Liver (tissue), 9 donors: ENCODE data around the gene SHH. TPM values are rescaled to one million over a fixed set of nuclear protein-coding genes. Genes with fewer than 3 reads are reported as not detected.

Experiments used
- DNase-seq: peaks from one replicate; pipeline ENCODE4 v3.0.0-alpha.2; 2017; ENCODE audit warnings: low spot score
- H3K27ac ChIP-seq, 2 donors: one replicate each; pipeline ENCODE4 v1.7.0; 2013; ENCODE audit warnings: inconsistent platforms in 2 of 2, low read length in 2 of 2, control low read depth in 1 of 2, low read depth in 1 of 2, mild to moderate bottlenecking in 1 of 2
- H3K27me3 ChIP-seq, 4 donors: one replicate each; pipeline versions ENCODE4 v1.6.1 to v1.7.0; 2013; ENCODE audit warnings: low read length in 3 of 4, inconsistent platforms in 1 of 4, mild to moderate bottlenecking in 1 of 4, moderate library complexity in 1 of 4; ENCODE audit not compliant: control insufficient read depth in 4 of 4, insufficient read depth in 4 of 4
- H3K36me3 ChIP-seq, 4 donors: one replicate each; pipeline versions ENCODE4 v1.6.1 to v1.7.0; 2013; ENCODE audit warnings: low read length in 3 of 4, mild to moderate bottlenecking in 3 of 4, low read depth in 1 of 4, moderate library complexity in 1 of 4; ENCODE audit not compliant: control insufficient read depth in 4 of 4, insufficient read depth in 3 of 4
- H3K4me1 ChIP-seq, 4 donors: one replicate each; pipeline versions ENCODE4 v1.6.1 to v1.7.0; 2013; ENCODE audit warnings: low read length in 3 of 4, mild to moderate bottlenecking in 3 of 4, moderate library complexity in 1 of 4; ENCODE audit not compliant: control insufficient read depth in 4 of 4, insufficient read depth in 4 of 4
- H3K4me3 ChIP-seq, 3 donors: one replicate each; pipeline versions ENCODE4 v1.6.1 to v1.7.0; 2013; ENCODE audit warnings: low read length in 3 of 3, control low read depth in 1 of 3, low read depth in 1 of 3, mild to moderate bottlenecking in 1 of 3
- H3K9ac ChIP-seq, 2 donors: one replicate each; pipeline ENCODE4 v1.7.0; 2013; ENCODE audit warnings: low read length in 2 of 2, mild to moderate bottlenecking in 2 of 2, moderate library complexity in 2 of 2, control low read depth in 1 of 2, low read depth in 1 of 2
- H3K9me3 ChIP-seq, 4 donors: one replicate each; pipeline versions ENCODE4 v1.6.1 to v1.7.0; 2013; ENCODE audit warnings: low read length in 3 of 4; ENCODE audit not compliant: control insufficient read depth in 4 of 4
- CTCF ChIP-seq: fragments of 150-350 bp; IDR thresholded peaks from 2 replicates; pipeline ENCODE4 v1.5.1; 2017; ENCODE audit warnings: improper control_type of control experiment, low read depth, low read length; ENCODE audit not compliant: missing input control
- EGR1 ChIP-seq, 2 donors: IDR thresholded peaks; 2 replicates each; pipeline ENCODE4 v1.6.1; 2016 to 2018; ENCODE audit warnings: antibody characterized with exemption in 2 of 2, low read depth in 2 of 2
- FOXA2 ChIP-seq: IDR thresholded peaks from 2 replicates; pipeline ENCODE4 v1.6.1; 2016; ENCODE audit warnings: antibody characterized with exemption
- GABPA ChIP-seq, 2 donors: IDR thresholded peaks in 1 of 2; conservative IDR thresholded peaks in 1 of 2; 2 replicates each; pipeline ENCODE4 v1.6.1; 2016; ENCODE audit warnings: antibody characterized with exemption in 2 of 2, mild to moderate bottlenecking in 1 of 2, moderate library complexity in 1 of 2
- HNF4A ChIP-seq, 2 donors: conservative IDR thresholded peaks; 2 replicates each; pipeline ENCODE4 v1.6.1; 2016; ENCODE audit warnings: antibody characterized with exemption in 2 of 2, mild to moderate bottlenecking in 2 of 2
- HNF4G ChIP-seq: IDR thresholded peaks from 2 replicates; pipeline ENCODE4 v1.6.1; 2016; ENCODE audit warnings: antibody characterized with exemption
- RXRA ChIP-seq, 2 donors: IDR thresholded peaks; 2 replicates each; pipeline ENCODE4 v1.6.1; 2017 to 2018; ENCODE audit warnings: antibody characterized with exemption in 2 of 2, mild to moderate bottlenecking in 1 of 2
- SP1 ChIP-seq: IDR thresholded peaks from 2 replicates; pipeline ENCODE4 v1.6.1; 2018; ENCODE audit warnings: antibody characterized with exemption, mild to moderate bottlenecking
- TAF1 ChIP-seq: conservative IDR thresholded peaks from 2 replicates; pipeline ENCODE4 v1.6.1; 2016; ENCODE audit warnings: antibody characterized with exemption, mild to moderate bottlenecking
- WGBS: extraction: QIAGEN DNeasy Blood & Tissue Kit; methylation state at CpG from one replicate; pipeline ENCODE4 v1.1.7; 2013; 5-methylcytosine and 5-hydroxymethylcytosine counted together
- polyA plus RNA-seq, 2 donors: library from polyadenylated mRNA; stranded (reverse) in 1 of 2; unstranded in 1 of 2; fragments of 200-250 nt in 1 of 2; fragments of >200 nt in 1 of 2; fragmentation: Nextera tagmentation in 1 of 2; extraction: Ambion mirVana in 1 of 2; gene quantifications; one replicate each; pipeline versions ENCODE4 v1.2.1 to v1.2.3, GENCODE V29; 2013 to 2015
- total RNA-seq, 2 donors: library from RNA; depleted of rRNA; stranded (reverse); fragments of >200 nt; gene quantifications; one replicate each; pipeline ENCODE4 v1.2.3, GENCODE V29; 2014
- TF ChIP-seq, protein P1 (sequence below): IDR thresholded peaks from 2 replicates; pipeline ENCODE4 v1.6.1; 2016; ENCODE audit warnings: antibody characterized with exemption
- TF ChIP-seq, protein P2 (sequence below): IDR thresholded peaks from 2 replicates; pipeline ENCODE4 v1.6.1; 2016; ENCODE audit warnings: antibody characterized with exemption
- TF ChIP-seq, protein P3 (sequence below): IDR thresholded peaks from 2 replicates; pipeline ENCODE4 v1.6.1; 2016; ENCODE audit warnings: antibody characterized with exemption, mild to moderate bottlenecking
- donor health status: healthy.
- donor health status: healthy.
- donor health status: healthy.
- donor health status: healthy.
- donor health status: healthy.

Gene SHH
- total and polyA plus RNA-seq, 4 donors: 3.9 to 10.0 (median 5.2) TPM

GRCh38 chr7:155831807-155832524 is 19.7 kb upstream of the SHH start:
- Histone ChIP-seq H3K9me3 (no peaks in the 10 kb centered on the region), H3K4me3 (no peak overlapping the region), H3K4me1 (no peaks in the 10 kb centered on the region), H3K36me3 (no peaks in the 10 kb centered on the region), H3K27ac (no peak overlapping the region), H3K9ac (no peak overlapping the region), H3K27me3 (no peaks in the 10 kb centered on the region)
- no peak for DNase-seq
- TF ChIP-seq RXRA (IDR thresholded peaks at IDR 0.05): no peak
- TF ChIP-seq SP1: no peak
- 75% methylated on average over 18 of the region's 18 CpGs for WGBS

DNA sequence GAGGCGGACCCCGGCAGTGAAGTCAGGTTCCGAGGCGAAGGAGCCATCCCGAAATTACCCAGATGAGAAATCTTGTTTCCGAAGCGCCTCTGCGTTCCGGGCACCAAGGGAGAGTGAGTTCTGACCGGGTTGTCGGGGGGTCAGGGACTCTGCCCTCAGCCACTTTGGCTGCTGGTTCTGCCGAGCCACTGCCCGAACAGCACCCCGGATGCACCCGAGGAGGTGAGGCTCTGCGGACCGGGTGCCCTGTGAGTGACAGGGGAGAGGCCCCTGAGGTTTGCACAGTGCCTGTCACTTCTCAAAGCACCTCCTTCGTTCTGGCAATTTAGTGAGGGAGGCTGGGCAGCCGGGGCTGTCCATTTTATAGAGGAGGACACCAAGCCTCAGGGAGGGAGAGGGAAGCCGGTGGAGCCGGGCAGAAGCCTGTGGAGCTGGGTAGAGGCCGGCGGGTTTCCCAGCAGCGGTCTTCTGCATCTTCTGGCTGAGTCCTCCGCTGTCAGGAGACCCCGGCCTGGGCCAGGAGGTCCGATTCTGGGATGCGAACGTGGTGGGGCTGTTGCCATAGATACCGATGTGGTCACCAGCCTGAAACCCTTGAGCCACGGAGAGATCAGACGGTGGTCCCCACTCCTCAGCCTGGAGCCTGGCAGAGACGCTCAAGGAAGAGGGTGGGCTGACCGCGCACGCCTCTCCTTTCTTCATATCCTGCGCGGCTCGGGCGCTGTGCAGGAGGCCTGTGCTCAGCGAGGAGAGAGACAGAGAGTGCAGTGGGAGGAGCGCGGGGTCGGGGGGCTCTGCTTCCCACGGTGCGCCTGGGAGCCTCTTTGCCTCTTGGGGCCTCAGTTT is 18.9 kb upstream of the SHH start:
- 88% methylated on average over 46 of the region's 46 CpGs for WGBS
- Histone ChIP-seq H3K4me3 (no peak overlapping the region), H3K4me1 (no peaks in the 10 kb centered on the region), H3K9ac (no peak overlapping the region), H3K36me3 (no peaks in the 10 kb centered on the region), H3K9me3 (no peaks in the 10 kb centered on the region), H3K27me3 (no peaks in the 10 kb centered on the region), H3K27ac (no peak overlapping the region)
- TF ChIP-seq, protein P1, sequence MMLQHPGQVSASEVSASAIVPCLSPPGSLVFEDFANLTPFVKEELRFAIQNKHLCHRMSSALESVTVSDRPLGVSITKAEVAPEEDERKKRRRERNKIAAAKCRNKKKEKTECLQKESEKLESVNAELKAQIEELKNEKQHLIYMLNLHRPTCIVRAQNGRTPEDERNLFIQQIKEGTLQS: no peak
- TF ChIP-seq HNF4A (conservative IDR thresholded peaks at IDR 0.05): no peak
- no peak for TF ChIP-seq FOXA2
- TF ChIP-seq, protein P2, sequence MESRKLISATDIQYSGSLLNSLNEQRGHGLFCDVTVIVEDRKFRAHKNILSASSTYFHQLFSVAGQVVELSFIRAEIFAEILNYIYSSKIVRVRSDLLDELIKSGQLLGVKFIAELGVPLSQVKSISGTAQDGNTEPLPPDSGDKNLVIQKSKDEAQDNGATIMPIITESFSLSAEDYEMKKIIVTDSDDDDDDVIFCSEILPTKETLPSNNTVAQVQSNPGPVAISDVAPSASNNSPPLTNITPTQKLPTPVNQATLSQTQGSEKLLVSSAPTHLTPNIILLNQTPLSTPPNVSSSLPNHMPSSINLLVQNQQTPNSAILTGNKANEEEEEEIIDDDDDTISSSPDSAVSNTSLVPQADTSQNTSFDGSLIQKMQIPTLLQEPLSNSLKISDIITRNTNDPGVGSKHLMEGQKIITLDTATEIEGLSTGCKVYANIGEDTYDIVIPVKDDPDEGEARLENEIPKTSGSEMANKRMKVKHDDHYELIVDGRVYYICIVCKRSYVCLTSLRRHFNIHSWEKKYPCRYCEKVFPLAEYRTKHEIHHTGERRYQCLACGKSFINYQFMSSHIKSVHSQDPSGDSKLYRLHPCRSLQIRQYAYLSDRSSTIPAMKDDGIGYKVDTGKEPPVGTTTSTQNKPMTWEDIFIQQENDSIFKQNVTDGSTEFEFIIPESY: no peak
- TF ChIP-seq CTCF: no peak
- no peak for TF ChIP-seq EGR1 (IDR thresholded peaks at IDR 0.05; ENCODE audit: low read depth in 2 of 2)
- no peak for TF ChIP-seq GABPA (IDR thresholded peaks at IDR 0.05 in 1 of 2, conservative IDR thresholded peaks at IDR 0.05 in 1 of 2)
- TF ChIP-seq TAF1: no peak
- TF ChIP-seq, protein P3, sequence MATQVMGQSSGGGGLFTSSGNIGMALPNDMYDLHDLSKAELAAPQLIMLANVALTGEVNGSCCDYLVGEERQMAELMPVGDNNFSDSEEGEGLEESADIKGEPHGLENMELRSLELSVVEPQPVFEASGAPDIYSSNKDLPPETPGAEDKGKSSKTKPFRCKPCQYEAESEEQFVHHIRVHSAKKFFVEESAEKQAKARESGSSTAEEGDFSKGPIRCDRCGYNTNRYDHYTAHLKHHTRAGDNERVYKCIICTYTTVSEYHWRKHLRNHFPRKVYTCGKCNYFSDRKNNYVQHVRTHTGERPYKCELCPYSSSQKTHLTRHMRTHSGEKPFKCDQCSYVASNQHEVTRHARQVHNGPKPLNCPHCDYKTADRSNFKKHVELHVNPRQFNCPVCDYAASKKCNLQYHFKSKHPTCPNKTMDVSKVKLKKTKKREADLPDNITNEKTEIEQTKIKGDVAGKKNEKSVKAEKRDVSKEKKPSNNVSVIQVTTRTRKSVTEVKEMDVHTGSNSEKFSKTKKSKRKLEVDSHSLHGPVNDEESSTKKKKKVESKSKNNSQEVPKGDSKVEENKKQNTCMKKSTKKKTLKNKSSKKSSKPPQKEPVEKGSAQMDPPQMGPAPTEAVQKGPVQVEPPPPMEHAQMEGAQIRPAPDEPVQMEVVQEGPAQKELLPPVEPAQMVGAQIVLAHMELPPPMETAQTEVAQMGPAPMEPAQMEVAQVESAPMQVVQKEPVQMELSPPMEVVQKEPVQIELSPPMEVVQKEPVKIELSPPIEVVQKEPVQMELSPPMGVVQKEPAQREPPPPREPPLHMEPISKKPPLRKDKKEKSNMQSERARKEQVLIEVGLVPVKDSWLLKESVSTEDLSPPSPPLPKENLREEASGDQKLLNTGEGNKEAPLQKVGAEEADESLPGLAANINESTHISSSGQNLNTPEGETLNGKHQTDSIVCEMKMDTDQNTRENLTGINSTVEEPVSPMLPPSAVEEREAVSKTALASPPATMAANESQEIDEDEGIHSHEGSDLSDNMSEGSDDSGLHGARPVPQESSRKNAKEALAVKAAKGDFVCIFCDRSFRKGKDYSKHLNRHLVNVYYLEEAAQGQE: no peak
- TF ChIP-seq HNF4G: no peak
- DNase-seq: no peak
